ENCODE results near the gene ZNF385C. TPM values are rescaled to one million over a fixed set of nuclear protein-coding genes. Genes with fewer than 3 reads are reported as not detected.

The ZNF385C gene
- total RNA-seq, 1 donor: not detected

- no peak for DNase-seq (ENCODE audit: low read depth)
- no peak for TF ChIP-seq CTCF (IDR thresholded peaks at IDR 0.05; ENCODE audit: insufficient read depth, low read depth, low read length)
- no peak overlapping the region for H3K4me3 ChIP-seq (ENCODE audit: low read depth, low read length)
Measured at GRCh38 chr17:42039794-42040763, 58.2 kb downstream of the ZNF385C start.

DNA sequence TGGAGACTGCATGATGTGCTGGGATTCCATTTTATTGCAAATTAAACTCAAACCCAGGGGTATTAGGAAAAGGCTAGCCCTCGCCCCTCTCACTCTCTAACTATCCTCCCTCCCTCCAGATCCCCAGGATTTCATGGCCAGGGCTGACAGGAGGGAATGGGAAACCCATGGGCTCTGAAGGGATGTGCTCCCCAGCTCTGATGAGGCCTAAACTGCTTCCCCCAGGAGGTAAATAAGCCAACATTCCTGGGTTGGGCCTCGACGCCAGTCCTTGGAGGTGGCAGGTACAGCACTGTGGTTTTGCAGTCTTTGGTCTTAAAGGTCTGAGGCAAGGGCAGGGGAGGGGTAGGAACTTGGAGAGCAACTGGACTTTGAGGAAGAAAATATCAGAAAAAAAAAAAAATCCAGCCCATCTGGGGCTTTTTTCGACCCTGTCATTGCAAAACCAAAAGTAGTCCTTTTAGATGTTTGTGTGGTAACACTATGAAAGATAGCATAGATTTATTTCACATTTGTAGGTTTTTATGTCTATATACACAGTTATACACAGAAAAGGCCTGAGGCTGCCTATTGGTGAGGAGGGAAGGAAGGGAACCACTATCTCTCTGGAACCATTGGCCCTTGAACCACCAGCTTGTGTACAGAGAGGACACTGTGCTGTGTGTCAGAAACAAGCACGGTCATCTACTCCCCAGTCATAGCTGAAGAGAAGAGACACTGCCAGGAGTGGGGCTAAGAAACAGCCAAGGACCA is 59.9 kb downstream of the ZNF385C start:
- no peak overlapping the region for H3K4me3 ChIP-seq (ENCODE audit: low read depth, low read length)
- DNase-seq (ENCODE audit: low read depth): no peak
- no peak for TF ChIP-seq CTCF (IDR thresholded peaks at IDR 0.05; ENCODE audit: insufficient read depth, low read depth, low read length)

DNA sequence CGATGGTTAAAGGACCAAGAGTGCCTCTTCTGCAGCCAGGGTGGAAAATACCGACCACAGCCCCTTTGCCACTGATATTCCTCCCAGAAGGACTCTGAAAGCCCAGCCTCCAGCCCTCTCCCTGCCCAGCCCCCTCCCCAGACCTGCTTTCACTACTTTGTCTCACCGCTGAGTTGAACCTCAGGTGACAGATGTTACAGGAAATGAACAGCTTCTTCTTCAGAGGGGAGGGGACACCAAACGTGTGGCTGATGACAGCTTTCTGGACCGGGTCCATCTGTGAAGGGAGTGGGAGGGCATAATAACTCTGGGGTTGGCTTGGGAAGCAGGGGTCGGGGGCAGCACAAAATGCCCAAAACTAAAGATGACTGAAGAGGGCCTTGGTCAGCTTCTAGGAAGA is 64.2 kb downstream of the ZNF385C start:
- H3K4me3 ChIP-seq (ENCODE audit: low read depth, low read length): no peak overlapping the region

GRCh38 chr17:42031584-42031983 is 66.7 kb downstream of the ZNF385C start:
- TF ChIP-seq CTCF (IDR thresholded peaks at IDR 0.05; ENCODE audit: insufficient read depth, low read depth, low read length): no peak
- DNase-seq (ENCODE audit: low read depth): no peak
- no peak overlapping the region for H3K4me3 ChIP-seq (ENCODE audit: low read depth, low read length)

More for the DNA sequence above, 64.2 kb downstream of the ZNF385C start:
- no peak for DNase-seq (ENCODE audit: low read depth)
- TF ChIP-seq CTCF (IDR thresholded peaks at IDR 0.05; ENCODE audit: insufficient read depth, low read depth, low read length): no peak

DNA sequence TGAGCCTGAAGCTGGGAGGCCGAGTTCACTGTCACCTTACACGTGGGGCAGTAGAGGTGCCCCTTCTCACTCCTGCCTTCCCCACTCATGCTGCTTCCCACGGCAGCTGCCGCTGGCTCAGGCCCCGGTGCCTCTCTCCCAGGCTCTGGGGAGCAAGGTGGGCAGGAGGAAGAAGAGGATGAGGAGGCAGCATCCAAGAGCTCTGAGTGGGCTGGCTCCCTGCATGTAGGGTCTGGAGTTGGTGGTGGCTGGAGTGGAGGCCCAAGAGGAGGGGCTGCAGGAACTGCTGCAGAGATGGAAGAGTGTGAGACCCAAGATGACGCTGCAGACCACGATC is 69.5 kb downstream of the ZNF385C start:
- no peak for DNase-seq (ENCODE audit: low read depth)
- TF ChIP-seq CTCF (IDR thresholded peaks at IDR 0.05; ENCODE audit: insufficient read depth, low read depth, low read length): peak; percentile 0
- no peak overlapping the region for H3K4me3 ChIP-seq (ENCODE audit: low read depth, low read length)

DNA sequence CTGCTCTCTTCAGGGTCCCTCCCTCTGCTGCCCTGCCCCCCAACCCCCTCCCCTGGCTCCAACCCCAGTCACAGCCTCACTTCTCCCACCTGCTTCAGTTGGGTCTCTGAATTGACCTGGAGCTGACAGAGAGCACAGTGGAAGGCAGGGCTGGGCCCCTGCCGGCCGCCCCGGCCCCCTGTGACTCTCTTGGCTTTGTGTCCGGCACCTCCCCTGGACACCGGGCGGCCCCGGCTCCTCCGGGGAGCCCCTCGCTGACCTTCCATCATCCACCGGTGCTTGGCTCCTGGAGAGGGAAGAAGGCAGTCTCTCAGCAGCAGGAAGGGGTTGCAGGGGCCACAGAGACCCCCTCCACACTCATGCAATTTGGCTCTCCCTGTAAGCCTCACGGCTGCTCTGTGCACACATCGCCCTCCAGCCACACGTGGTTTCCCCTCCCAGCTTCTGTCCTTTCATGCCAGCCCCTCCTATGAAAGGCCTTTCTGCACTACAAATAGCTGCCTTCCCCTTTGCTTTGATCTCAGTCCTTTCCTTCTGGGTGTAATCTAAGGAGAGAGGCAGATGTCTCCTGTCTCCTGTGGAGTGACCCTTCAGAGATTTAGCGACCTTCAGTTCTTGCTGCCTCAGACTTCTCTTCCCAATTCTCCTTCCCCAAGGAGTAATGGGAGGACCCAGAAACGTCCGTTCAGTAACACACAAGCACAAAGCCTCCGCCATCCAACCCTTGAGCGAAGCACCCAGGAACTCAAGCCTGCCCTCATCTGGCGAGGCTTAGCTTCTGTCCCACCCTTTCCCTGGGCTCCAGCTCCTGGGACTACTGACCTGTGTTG is 70.1 kb downstream of the ZNF385C start:
- peak; percentile 25 for TF ChIP-seq CTCF (IDR thresholded peaks at IDR 0.05; ENCODE audit: insufficient read depth, low read depth, low read length)
- no peak overlapping the region for H3K4me3 ChIP-seq (ENCODE audit: low read depth, low read length)
- DNase-seq (ENCODE audit: low read depth): no peak

Data from fibroblast of villous mesenchyme (primary cell).